K562 (cell line): ENCODE data around the gene MCL1. TPM values are rescaled to one million over a fixed set of nuclear protein-coding genes. Genes with fewer than 3 reads are reported as not detected.

ENCODE experiments used
- BRF1 ChIP-seq: IDR thresholded peaks from 3 replicates; pipeline ENCODE4 v1.6.1; 2011; ENCODE audit warnings: borderline replicate concordance, mild to moderate bottlenecking; ENCODE audit not compliant: insufficient read length; ENCODE audit errors: extremely low read depth
- DIDO1 ChIP-seq: fragments of 450-650 bp; IDR thresholded peaks from 2 replicates; pipeline ENCODE4 v1.6.1; 2016; ENCODE audit warnings: low read depth, missing biosample characterization, missing genetic modification characterization
- ELF4 ChIP-seq: fragments of 450-650 bp; formaldehyde crosslinking; IDR thresholded peaks from 2 replicates; pipeline ENCODE4 v1.4.0; 2022; ENCODE audit warnings: missing genetic modification characterization
- FOS ChIP-seq: IDR thresholded peaks from 3 replicates; pipeline ENCODE4 v1.6.1; 2011; ENCODE audit not compliant: insufficient read length; ENCODE audit errors: extremely low read depth
- GABPA ChIP-seq: fragments of 200-800 bp; sonication (Bioruptor generic); conservative IDR thresholded peaks from 2 replicates; pipeline ENCODE4 v1.6.1; 2016; ENCODE audit warnings: low read depth, missing genetic modification characterization, missing compliant biosample characterization
- HMGXB4 ChIP-seq: sonication (generic); formaldehyde crosslinking; IDR thresholded peaks from 2 replicates; pipeline ENCODE4 v1.8.1; 2023; ENCODE audit warnings: mild to moderate bottlenecking, missing genetic modification reagents
- PHB ChIP-seq: fragments of 250-450 bp; sonication (Bioruptor Pico); IDR thresholded peaks from 2 replicates; pipeline ENCODE4 v1.5.0; 2021
- POLR2H ChIP-seq: IDR thresholded peaks from 2 replicates; pipeline ENCODE4 v1.6.1; 2016; ENCODE audit warnings: missing genetic modification characterization, low read depth, mild to moderate bottlenecking, control low read depth, missing compliant biosample characterization, moderate library complexity
- RB1 ChIP-seq: fragments of 450-650 bp; IDR thresholded peaks from 2 replicates; pipeline ENCODE4 v1.6.1; 2017; ENCODE audit warnings: low read depth, mild to moderate bottlenecking
- RBBP5 ChIP-seq: fragments of 200-600 bp; sonication (generic); IDR thresholded peaks from 2 replicates; pipeline ENCODE4 v1.6.1; 2012; ENCODE audit warnings: borderline replicate concordance, mild to moderate bottlenecking, low read length, control low read depth, inconsistent platforms; ENCODE audit not compliant: insufficient read depth, poor library complexity, severe bottlenecking
- SMARCE1 ChIP-seq: fragments of 450-650 bp; IDR thresholded peaks from 2 replicates; pipeline ENCODE4 v1.7.1; 2016; ENCODE audit warnings: mild to moderate bottlenecking
- UBTF ChIP-seq, 2 experiments: IDR thresholded peaks; 2 replicates each; pipeline ENCODE4 v1.6.1; 2012; ENCODE audit warnings: improper control_type of control experiment in 2 of 2, low read depth in 2 of 2, low read length in 2 of 2, borderline replicate concordance in 1 of 2
- WHSC1 ChIP-seq: IDR thresholded peaks from one replicate; pipeline ENCODE4 v1.6.1; 2012; ENCODE audit warnings: low read length, control low read depth, inconsistent platforms
- ZNF134 ChIP-seq: fragments of 250-450 bp; sonication (Bioruptor Pico); conservative IDR thresholded peaks from 2 replicates; pipeline ENCODE4 v1.4.0; 2020
- ZNF224 ChIP-seq: sonication (generic); formaldehyde crosslinking; IDR thresholded peaks from 2 replicates; pipeline ENCODE4 v1.8.0; 2022; ENCODE audit warnings: mild to moderate bottlenecking, missing genetic modification reagents
- ZNF561 ChIP-seq: fragments of 450-650 bp; formaldehyde crosslinking; conservative IDR thresholded peaks from 2 replicates; pipeline ENCODE4 v1.4.0; 2020; ENCODE audit warnings: mild to moderate bottlenecking, moderate library complexity
- ZNF668 ChIP-seq: fragments of 250-450 bp; sonication (Bioruptor Pico); IDR thresholded peaks from 2 replicates; pipeline ENCODE4 v1.8.0; 2022; ENCODE audit warnings: mild to moderate bottlenecking, inconsistent platforms
- polyA plus RNA-seq, 8 experiments: library from polyadenylated mRNA; depleted of rRNA in 4 of 8; stranded (reverse) in 5 of 8; unstranded in 3 of 8; fragments of >200 nt; fragmentation: Nextera tagmentation in 2 of 8; fragmentation: Illumina TruSeq in 1 of 8; extraction: Ambion mirVana in 2 of 8; extraction: Trizol in 1 of 8; gene quantifications; 2 replicates each; pipeline versions ENCODE4 v1.2.1 to v1.2.3, GENCODE V29; 2011 to 2014; ENCODE audit warnings: inconsistent platforms in 1 of 8, missing spikeins in 1 of 8
- total RNA-seq, 7 experiments: library from RNA; depleted of rRNA in 6 of 7; stranded (reverse); fragments of >200 nt in 6 of 7; fragmentation: Illumina TruSeq in 2 of 7; extraction: Trizol in 2 of 7; gene quantifications; 2 replicates each; pipeline versions ENCODE4 v1.2.1 to v1.2.3, GENCODE V29; 2011 to 2021; ENCODE audit warnings: low replicate concordance in 1 of 7
- TF ChIP-seq, protein P1 (sequence below): fragments of 150-350 bp; conservative IDR thresholded peaks from 2 replicates; pipeline ENCODE4 v1.6.1; 2014; ENCODE audit warnings: low read length
- TF ChIP-seq, protein P2 (sequence below): sonication (generic); formaldehyde crosslinking; IDR thresholded peaks from 2 replicates; pipeline ENCODE4 v1.8.0; 2022; ENCODE audit warnings: missing genetic modification reagents, mild to moderate bottlenecking, borderline replicate concordance

The MCL1 gene
- total and polyA plus RNA-seq, 9 of the 15 experiments (the other 6 are each of a cell fraction or from before 2014, with no cell fraction given): 27.1 to 224 (median 138) TPM

- TF ChIP-seq PHB (no peak), GABPA (tag) (no peak), UBTF (IDR thresholded peaks at IDR 0.05; ENCODE audit: borderline replicate concordance in 1 of 2, low read depth in 2 of 2, low read length in 2 of 2) (no peak), POLR2H (tag) (no peak), ZNF134 (CRISPR knock-in tag) (no peak), WHSC1 (no peak), ZNF224 (CRISPR knock-in tag) (no peak), RB1 (no peak), ELF4 (CRISPR knock-in tag) (no peak), RBBP5 (peak; percentile 77), ZNF668 (no peak), ZNF561 (no peak), FOS (no peak), SMARCE1 (0 out of 2 replicates have a peak, but pooled peaks have one; percentile 39), DIDO1 (no peak), BRF1 (no peak), HMGXB4 (CRISPR knock-in tag) (no peak)
- TF ChIP-seq, protein P1, sequence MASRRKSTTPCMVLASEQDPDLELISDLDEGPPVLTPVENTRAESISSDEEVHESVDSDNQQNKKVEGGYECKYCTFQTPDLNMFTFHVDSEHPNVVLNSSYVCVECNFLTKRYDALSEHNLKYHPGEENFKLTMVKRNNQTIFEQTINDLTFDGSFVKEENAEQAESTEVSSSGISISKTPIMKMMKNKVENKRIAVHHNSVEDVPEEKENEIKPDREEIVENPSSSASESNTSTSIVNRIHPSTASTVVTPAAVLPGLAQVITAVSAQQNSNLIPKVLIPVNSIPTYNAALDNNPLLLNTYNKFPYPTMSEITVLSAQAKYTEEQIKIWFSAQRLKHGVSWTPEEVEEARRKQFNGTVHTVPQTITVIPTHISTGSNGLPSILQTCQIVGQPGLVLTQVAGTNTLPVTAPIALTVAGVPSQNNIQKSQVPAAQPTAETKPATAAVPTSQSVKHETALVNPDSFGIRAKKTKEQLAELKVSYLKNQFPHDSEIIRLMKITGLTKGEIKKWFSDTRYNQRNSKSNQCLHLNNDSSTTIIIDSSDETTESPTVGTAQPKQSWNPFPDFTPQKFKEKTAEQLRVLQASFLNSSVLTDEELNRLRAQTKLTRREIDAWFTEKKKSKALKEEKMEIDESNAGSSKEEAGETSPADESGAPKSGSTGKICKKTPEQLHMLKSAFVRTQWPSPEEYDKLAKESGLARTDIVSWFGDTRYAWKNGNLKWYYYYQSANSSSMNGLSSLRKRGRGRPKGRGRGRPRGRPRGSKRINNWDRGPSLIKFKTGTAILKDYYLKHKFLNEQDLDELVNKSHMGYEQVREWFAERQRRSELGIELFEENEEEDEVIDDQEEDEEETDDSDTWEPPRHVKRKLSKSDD: no peak
- TF ChIP-seq, protein P2, sequence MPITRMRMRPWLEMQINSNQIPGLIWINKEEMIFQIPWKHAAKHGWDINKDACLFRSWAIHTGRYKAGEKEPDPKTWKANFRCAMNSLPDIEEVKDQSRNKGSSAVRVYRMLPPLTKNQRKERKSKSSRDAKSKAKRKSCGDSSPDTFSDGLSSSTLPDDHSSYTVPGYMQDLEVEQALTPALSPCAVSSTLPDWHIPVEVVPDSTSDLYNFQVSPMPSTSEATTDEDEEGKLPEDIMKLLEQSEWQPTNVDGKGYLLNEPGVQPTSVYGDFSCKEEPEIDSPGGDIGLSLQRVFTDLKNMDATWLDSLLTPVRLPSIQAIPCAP (CRISPR knock-in tag): no peak
Observed at GRCh38 chr1:150578272-150579109, 919 bp downstream of the MCL1 start (continued).
